GM19372 (cell line): ENCODE results near the gene MSI2.
"Not testable (repeated sequence)": the region's sequence is repeated elsewhere in the genome, so short reads cannot be mapped to it uniquely, and the experiment has no call there.

Experiments
- ATAC-seq: cut with Tn5 transposase; IDR thresholded peaks from one replicate; pipeline ENCODE4 v1.9.1; 2021; ENCODE audit warnings: mild to moderate bottlenecking, low read depth, moderate library complexity; ENCODE audit not compliant: unreplicated experiment

MSI2 gene

DNA sequence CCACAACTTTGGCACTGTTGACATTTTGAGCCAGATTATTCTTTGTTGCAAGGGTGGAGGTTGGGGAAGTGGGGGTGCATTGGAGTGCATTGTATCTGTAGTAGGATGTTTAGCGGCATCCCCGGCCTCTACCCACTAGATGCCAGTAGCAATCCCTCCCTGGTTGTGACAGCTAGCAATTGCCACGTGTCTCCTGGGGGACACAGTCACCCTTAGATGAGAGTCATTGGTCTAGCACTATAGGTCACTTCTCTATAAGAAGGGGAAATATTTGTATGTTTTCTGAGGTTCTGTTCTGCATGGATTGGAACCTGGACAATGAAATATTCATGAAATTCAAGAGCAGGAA lies 32.4 kb downstream of the MSI2 start:
- ATAC-seq: no peak

GRCh38 chr17:57289130-57289529 lies 32.8 kb downstream of the MSI2 start:
- ATAC-seq: no peak

- no peak for ATAC-seq
Measured at GRCh38 chr17:57289613-57290012, 33.3 kb downstream of the MSI2 start.

DNA sequence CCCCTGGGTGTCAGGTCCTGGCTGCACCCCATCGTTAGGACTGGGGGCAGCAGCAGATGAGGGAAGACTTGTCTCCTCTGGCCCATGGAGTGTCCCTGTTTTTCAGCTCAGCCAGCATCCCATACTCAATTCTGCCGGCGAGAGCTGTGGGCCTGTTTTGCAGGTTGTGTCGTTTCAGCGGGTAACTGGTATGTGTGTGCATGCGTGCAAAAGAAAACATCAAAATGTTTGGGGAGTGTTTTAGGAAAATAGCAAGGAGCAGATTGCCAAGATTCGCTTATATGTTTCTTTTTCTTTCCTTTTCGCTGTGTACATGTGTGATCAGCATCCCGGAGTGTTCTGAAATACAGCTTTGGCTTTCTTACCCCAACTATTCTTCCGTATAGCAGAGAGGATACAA lies 34.7 kb downstream of the MSI2 start:
- ATAC-seq: no peak

DNA sequence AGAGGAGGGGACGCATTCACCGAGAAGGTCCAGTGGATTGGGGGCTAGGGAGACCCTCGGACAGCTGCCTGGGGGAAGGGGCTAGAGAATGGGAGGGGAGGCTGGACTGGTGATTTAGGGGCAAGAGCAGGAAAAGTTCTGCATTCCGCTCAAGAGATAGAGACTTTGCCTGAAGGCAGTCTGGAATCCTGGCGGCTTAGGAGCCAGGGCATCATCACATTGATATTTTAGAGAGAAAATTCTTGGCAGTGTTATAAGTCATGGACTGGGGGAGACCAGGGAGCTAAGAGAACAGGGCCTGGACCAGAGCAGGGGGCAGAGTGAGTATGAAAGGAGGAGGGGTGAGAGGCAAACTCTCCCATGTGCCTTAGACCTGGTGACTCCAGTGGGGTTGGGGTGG lies 35.8 kb downstream of the MSI2 start:
- no peak for ATAC-seq

- ATAC-seq: no peak
Measured at GRCh38 chr17:57293077-57293476, 36.8 kb downstream of the MSI2 start.

GRCh38 chr17:57294101-57294500 lies 37.8 kb downstream of the MSI2 start:
- no peak for ATAC-seq

- ATAC-seq: no peak
Measured at GRCh38 chr17:57294629-57295501, 38.5 kb downstream of the MSI2 start.

- ATAC-seq: no peak
Measured at GRCh38 chr17:57295526-57296023, 39.3 kb downstream of the MSI2 start.

DNA sequence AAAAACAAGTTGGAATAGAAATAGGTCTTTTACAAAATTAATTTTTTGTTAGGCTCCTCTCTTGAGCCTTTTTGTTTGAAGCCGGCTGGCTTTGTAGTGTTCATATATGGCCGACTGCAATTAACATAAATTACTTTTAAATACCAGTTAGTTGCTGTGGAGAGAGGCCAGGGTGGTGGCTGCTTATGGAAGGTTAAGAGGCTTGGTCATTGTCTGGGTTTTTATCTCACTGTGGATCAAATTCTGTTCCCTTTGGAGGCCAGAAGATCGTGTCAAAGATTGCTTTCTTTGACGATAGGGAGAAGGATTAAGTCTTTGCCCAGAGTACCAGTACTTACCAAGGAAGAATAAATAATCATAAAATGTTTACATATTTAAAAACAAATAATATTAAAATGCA lies 39.9 kb downstream of the MSI2 start:
- ATAC-seq: no peak

- ATAC-seq: no peak
Measured at GRCh38 chr17:57299176-57299575, 42.9 kb downstream of the MSI2 start.

- ATAC-seq: not testable (repeated sequence)
Measured at GRCh38 chr17:57300592-57300991, 44.3 kb downstream of the MSI2 start.

DNA sequence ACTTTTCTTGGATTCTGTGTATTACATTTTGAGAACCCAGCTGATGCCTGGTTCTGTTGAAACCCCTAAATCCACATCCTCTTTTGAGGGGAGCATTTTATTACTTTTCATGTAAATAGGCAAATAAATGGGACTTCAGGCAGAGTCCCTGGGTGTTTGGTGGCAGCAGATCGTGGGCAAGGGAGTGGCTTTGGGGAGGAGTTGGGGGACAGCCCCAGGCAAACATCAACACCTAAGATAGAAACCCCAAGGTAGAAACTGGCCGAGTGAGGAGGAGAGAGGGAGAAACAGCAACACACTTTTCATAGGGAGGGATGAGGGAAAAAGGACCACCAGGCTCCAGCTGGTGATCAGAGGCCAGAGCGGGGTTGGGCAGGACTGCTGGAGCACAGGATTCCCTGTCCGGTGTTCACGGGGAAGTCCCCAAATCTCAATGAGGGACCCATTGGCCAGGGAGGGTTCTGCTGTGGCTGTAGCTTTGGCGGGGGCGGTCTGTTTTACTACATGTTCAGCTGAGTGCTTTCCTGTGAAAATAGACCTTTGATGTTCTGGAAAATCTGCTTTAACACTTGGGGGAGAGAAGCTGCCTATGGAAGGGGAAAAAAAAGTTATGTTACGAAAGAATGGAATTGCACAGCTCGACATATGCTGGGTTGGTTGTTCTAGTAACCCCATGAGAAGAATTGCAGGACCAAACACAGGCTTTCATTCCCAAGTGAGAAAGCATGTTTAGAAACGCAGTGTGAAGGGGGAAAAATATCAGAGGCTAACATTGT lies 46.6 kb downstream of the MSI2 start:
- no peak for ATAC-seq

DNA sequence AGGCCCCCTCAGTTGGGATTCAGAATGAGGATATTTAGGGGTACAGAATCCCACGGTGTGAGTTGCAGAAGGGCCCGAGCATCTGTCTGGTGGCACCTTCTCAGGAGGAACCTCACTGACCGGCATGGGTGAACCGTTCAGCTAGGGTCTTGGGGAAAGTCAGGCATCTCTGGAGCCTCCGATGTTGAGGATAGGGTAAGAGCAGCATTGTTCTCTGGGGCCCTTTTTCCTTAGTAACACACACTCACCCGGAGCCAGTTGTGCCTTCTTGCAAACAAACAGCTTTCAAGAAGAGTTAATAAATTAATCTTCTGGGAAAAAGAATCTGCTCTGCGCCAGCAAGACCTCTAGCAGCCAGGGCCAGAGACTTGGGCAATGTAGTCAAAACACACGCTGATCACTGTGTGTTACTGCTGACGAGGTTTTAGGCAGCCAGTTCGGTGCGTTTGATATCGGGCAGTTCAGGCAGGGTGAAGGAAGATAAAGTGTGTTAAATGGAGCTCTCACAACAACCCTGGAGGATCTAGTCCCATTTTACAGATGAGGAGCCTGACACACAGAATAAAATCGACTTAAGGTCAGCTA lies 48.9 kb downstream of the MSI2 start:
- ATAC-seq: no peak

DNA sequence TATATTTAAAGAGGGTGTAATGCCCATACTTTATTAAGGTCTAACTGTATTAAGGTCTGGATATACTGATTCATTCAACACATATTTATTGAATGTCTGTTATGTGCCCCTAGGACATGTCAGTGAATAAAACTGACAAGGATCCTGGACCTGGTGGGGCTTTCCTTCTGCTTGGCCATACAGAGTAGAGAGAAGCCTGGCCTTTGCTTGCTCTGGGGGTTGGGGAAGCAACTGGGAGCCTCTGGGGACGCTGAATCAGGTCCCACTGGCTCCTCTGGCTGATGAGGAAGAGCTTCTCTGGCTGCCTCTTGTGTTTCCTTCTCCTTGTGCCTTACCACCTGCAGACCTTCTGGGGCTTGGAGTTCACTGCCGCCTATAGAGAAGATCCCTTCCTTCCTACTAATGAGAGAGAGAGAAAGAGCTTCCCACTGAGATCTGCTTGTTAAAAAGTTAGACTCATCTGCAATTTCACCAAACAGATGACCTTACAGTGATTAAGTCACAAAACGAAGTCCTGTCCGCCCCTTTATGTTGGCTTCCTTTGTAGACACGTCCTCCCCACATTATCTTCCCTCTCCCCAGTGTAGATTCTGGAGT lies 49.7 kb downstream of the MSI2 start:
- ATAC-seq: no peak

GRCh38 chr17:57308543-57309186 lies 52.3 kb downstream of the MSI2 start:
- no peak for ATAC-seq

DNA sequence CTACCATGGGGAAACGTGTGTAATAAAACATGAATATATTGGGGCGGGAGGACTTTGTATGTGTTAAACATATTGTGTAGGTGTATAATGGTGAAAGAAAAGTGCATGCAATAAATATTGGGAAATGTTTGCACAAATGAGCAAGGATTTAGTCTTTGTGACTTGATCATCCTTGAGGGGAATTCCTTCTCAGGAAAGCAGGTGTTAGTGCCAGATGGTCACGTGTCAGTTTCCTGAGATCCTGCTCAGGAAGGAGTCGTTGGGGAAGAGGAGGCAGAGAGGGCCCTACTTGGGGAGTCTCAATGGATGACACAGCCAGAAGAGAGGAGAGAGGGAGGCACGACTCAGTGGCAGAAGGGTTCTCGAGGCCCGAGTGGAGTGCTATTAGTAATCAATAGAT lies 53.2 kb downstream of the MSI2 start:
- ATAC-seq: no peak

DNA sequence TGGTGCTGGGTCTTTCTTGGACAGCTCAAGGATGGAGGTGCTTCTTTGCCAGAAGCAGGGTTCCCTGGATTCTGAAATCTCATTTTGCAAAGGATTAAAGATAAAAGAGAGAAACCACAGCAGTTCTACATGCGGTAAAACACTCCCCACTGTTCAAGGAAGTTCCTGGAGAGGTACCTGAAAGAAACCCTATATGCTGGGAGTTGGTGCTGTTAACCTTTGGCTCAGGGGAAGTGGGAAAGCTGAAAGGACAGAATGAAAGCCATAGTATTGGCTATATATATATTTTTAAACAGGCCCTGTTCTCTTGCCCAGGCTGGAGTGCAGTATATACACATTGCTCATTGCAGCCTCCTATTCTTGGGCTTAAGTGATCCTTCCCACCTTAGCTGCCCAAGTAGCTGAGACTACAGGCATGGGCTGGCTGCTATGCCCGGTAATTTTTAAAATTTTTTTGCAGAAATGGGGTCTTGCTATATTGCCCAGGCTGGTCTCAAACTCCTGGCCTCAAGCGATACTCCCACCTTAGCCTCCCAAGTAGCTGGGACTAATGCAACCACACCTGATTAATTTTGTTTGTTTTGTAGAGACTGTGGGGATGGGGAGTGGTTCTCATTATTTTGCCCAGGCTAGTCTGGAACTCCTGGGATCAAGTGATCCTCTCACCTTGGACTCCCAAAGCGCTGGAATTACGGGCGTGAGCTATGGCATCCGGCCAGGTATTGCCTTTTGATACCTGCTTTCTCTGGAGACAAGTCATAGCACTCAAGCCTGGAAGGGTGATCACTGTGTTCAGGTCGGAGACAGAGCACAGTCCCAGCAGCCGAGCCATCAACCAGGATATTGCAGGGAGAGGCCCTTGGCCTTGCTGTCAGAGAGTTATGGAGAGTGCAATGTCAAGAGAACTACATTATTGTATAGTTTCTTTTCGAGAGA lies 55.2 kb downstream of the MSI2 start:
- no peak for ATAC-seq

DNA sequence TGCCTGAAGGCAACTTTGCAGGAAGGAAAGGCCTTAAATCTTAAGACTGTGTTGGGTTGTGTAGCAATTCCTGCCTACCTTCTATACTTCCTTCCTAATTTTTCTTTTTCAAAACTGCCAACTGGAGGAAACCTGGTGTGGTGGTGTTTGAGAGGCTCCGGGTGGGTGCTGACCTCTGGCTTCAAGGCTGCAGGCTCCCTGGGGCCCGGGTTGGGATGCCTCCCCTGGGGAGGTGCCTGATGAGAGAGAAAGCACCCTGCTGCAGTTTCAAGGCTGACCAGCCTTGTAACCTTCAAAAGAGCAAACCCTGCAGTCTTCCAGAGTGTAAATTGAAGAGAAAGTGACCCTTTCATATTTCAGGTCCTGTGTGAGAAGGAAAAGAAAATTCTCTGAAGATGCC lies 55.9 kb downstream of the MSI2 start:
- no peak for ATAC-seq
